GM21619 (cell line): ENCODE measurements around the gene CFAP77.

Experiments used
- ATAC-seq: cut with Tn5 transposase; IDR thresholded peaks from one replicate; pipeline ENCODE4 v1.9.1; 2021; ENCODE audit not compliant: unreplicated experiment

The CFAP77 gene

DNA sequence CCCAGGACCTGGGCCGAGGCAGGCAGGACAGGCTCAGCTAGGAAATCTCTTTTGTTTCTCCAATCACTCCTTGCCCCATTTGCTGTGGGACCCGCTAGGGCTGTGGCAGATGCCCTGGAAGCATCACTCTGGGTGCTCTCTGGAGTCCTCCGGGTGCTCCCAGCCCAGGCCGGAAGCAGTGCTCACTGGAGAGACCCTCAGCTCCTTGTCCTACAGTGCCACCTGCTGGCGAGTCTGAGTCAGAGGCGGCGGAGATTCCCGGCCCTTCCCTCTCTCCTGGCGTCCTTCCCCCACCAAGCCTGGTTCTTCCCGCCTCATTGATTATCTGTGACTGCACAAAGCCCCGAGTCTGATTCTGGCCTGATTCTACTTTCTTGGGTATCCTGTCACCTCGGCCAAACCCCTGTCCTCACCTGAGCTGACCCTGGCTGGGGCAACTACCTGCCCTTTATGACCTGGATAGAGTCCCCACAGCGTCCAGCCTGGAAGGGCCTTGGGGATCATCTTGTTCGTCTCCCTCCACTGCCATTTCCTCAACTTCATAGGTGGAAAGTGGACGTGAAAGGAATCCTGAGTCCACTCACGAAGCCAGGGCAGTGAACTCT, 165.1 kb downstream of the CFAP77 start:
- ATAC-seq = no peak

DNA sequence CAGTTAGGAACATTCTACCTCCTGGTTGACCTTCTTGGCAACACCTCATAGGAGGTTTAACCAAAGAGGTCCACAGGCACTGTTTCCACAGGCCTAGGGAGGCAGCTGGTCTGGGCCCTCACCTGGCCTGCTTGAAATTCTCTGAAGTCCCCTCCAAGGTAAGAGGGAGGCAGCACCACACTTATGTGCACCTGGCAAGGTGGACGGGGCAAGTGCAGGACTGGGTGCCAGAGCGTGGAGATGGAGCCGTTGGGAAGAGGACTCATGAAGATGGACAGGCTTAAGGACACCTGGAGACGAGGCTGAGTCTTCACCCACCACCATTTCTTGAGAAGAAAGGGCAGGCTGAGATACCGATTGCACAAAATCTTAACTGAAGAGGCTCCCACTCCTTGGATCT, 165.8 kb downstream of the CFAP77 start:
- ATAC-seq = no peak

DNA sequence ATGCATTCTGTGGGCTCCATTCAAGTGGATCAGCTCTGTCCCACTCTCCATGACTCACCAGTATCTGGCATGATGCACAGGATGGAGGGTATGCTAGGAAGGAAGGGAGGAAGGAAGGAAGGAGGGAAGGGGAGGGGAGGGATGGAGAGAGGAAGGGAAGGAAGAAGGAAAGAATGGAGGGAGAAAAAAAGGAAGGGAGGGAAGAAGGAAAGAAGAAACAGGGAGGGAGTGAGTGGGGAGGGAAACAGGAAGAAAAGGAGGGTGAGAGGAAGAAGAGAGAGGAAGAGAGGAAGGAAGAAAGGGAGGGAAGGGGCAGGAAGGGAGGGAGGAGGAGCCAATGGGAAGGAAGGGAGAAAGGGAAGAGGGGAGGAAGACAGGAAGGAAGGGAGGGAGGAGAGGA, 167.1 kb downstream of the CFAP77 start:
- no peak for ATAC-seq

DNA sequence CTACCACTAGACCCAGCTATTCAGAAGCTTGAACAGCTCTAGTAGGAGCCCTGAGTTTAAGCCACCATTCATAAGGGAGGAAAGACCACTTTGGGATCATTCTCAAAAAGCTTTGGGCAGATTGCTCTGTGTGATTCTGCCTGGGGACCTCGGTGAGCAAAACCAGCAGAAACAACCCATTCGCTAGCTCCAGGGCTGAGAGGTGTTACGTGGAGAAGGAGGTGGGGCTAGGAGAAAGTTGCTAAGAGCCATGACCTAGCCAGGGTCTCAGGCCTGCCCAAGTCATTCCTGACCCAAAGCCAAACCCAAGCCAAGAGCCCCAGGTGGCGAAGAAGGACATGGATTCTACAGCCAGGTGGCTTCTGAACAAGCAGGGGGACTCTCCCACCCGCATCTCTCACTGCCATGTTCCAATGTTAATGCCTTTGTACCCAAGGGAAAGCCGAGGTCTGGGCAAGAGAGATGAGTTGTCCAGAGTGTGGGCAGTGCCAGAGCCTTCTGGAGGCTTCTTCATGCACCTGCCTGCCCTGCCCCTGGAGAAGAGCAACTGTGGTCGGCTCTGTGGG, 168.4 kb downstream of the CFAP77 start:
- ATAC-seq = no peak

DNA sequence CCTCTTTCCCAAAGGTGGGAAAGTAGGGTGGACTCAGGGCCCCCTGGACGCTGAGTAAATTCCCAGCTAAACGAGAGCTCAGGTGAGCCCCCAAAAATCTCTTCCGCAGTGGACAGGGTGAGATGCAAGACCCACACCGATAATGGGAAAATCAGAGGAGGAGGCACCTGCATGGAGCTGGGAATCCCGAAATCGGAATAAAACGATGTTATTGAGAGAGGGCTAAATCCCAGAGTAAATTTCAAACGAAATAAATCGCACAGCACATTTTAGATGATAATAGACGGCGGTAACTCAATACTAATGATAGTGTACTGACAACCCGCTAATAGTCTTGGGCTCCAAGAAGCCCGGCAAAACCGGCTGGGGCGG, 169.4 kb downstream of the CFAP77 start:
- no peak for ATAC-seq

DNA sequence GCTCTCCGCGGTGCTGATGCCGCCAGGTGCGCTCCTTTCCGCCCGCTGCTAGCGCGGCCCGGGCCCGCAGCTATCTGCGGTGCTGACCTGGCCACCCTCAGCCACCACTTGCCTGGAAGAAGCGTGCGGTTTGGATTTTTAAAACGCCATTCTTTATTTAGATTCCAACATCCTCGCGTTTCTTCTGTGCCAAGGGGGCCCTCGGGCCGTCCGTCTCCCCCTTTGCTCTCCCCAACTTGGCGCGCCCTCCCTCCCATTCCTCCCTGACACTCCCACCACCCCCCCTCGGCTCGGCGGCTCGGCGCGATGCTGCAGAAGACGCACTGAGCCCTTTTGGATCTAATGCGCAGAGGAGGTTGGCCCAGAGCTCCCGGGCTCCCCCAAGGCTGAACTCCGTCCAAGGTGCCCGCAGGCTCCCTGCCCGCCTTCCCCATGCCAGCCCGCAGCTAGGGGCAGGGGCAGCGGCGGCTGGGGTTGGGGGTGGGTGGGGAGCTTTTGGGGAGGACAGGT, 172.3 kb downstream of the CFAP77 start, which contains the start of gene BARHL1:
TSS of gene BARHL1 (plus strand) at position 331 of the 510 bp plus-strand sequence. CDS start 192 bp downstream, outside the sequence.
- ATAC-seq = no peak

DNA sequence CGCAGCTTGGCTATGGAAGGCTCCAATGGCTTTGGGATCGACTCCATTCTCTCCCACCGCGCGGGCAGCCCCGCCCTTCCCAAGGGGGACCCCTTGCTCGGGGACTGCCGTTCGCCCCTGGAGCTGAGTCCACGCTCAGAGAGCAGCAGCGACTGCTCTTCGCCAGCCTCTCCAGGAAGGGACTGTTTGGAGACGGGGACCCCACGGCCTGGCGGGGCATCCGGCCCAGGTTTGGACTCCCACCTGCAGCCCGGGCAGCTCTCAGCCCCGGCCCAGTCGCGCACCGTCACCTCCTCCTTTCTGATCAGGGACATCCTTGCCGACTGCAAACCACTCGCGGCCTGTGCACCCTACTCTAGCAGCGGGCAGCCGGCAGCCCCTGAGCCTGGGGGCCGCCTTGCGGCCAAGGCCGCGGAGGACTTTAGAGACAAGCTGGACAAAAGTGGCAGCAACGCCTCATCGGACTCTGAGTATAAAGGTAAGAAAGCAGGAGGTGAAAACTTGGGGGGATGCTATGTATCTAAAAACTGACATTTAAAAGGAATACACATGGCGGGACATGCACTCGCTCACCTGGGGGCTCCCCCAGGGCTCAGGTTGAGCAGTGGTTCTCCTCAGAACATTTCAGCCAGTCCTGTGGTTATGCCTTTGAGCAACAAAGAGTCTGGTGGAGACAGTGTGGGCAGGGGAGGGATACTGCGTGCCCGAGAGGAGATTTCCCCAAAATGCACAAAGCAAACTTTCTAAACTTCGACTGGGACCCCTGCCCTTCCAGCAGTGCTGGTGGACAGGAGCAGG, 173.0 kb downstream of the CFAP77 start:
- no peak for ATAC-seq

DNA sequence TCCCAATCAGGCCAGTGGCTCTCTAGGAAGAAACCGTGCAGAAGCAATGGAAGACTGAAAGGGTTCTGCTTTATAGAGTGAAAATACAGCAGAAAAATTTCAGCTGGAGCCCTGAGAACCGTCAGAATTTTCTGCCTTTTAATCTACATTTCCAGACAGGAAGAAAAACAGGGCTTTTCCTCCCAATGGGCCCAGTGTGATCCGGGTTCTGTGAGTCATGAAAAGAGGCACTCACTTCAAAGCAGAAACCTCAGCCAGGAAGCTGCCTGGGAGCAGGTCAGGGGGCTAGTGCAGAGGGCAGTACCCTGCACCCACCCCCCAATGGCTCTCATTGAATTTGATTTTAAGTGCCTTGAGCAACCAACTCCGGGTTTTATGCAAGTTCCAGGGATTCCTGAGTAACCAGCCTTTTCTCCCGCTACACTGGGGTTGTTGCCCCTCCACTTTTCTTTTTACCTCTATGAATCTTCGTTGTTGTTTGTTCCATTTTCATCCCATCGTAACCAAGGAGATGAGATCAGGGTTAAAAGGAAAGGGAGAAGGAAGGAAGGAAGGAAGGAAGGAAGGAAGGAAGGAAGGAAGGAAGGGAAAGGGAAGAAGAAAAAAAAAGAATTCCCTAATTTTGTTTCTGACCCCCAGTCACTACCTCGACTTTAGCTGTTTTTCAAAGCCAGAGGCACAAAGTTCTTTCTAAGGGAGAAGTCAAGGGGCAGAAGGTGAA, 173.7 kb downstream of the CFAP77 start:
- ATAC-seq = no peak

DNA sequence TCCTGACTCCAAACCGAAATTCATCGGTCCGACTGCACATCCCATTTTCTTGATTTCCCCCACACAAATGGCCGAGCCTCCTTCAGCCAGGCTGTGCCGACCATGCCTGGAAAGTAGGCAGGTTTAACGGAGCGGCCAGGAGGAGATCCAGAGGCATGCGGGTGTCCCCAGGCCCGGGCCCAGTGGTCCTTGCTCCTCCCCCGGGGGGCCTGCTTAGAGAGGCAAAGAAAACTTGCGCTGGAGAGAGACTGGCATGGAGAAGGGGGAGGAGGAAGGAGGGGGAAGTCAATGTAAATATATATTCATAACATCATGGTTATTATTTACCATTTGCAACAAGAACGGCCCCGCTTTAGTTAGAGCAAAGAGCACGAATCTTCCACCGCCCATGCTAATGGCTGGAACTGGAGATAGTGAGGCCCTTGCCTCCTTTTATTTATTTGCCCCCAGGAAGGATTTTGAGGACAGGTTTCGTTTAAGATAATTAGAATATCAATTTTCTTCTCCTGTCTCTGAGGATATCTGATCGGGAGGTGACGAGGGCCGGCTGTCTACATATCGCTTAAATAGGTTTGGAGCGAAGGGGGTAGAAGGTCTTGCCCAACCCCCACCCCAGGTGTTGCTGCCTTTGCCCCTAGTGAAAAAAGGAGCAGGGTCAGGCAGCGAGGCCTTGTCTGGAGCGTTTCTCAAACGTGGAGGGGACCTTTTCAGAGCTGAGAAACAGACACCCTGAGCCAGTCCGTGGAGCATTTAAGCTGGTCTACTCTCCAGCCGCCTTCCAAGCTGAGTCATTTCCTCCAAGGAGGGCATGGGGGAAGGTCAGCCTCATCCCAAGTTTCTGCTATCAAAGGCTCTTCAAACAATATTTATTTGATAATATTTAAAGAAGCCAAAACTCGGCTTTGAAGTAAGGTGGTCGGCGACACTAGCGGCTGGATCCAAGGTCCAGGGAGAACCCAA, 174.9 kb downstream of the CFAP77 start:
- ATAC-seq = no peak

DNA sequence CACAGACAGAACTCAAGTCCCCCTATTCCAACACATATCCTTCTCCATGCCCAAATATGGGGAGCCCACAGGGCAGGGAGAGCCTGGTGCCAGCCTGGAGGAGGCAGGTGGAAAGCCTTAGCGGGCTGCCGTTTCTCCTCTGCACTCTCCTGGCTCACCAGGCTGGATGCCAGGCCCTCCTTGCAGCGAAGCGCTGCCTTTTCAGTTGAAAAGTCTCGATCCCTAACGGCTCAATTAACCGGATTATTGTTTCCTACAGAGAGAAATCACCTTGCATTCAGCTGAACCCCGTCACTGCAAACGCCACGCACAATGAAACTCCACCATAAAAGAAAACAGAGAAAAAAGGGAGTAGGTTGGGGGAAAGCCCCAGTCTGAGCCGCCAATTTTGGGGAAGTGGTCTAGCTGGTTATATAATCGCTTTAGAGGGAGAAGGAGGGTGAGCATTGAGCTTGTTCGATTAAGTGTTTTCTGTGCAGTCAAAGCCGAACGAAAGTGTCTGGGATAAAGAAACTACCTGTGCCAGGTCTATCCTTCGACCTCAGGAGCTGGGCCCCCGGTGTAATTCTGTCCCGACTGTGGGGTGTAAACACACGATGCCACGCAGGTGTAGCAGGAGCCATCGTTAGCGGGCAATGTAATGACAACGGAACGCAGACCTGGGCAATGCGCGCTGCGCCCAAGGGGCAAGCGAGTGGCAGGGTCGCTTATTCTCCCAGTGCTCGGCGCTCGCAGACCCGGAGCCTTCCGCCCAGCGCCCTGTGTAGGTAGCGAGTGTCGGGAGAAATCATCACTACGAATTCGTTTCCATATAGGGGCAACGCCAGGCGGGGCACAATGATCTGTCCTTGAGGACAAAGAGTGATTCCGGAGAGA, 176.2 kb downstream of the CFAP77 start:
- no peak for ATAC-seq

DNA sequence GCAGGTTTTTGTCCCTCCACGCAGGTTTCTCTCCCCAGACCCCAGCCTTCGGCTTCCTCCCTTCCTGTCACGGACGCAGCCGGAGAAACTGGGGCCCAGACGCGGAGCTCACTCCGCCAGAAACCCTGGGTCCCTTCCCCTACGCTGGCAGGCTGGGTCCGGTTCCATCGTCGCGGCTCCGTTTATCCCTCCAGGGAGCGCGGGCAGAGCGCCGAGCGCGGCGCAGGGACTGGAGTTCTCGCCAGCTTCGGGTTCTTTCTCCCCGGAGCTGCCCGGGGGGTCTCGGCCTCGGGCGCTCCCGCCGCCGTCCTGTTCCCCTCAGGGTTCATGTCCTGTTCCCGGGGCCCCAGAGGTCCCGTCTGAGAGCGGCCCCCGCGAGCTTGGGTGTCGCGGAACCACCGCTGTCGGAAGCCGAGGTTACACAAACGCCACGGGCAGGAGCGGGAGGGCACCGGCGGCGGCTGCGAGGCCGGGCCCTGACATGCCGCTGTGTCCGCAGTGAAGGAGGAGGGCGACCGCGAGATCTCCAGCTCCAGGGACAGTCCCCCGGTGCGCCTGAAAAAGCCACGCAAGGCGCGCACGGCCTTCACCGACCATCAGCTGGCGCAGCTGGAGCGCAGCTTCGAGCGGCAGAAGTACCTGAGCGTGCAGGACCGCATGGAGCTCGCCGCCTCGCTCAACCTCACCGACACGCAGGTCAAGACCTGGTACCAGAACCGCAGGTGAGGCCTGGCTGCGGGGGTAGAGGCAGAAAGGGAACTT, 177.0 kb downstream of the CFAP77 start:
- no peak for ATAC-seq

DNA sequence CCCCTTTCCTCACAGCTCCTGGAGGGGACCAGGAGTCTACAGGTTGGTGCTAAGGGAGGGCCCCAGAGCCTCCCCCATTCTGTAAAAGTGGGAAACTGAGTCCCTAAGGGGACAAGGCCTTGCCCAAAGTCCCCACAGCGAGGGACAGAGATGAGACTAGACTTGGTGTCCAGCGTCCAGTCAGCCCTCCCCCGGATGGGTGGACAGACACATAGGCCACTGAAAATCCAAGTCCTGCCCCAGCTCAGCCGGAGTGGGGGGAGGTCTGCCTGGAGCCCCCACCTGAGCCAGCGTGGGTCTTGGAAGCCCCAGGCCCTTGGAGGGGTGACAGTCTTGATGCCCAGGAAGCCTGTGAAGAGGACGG, 177.6 kb downstream of the CFAP77 start:
- no peak for ATAC-seq

DNA sequence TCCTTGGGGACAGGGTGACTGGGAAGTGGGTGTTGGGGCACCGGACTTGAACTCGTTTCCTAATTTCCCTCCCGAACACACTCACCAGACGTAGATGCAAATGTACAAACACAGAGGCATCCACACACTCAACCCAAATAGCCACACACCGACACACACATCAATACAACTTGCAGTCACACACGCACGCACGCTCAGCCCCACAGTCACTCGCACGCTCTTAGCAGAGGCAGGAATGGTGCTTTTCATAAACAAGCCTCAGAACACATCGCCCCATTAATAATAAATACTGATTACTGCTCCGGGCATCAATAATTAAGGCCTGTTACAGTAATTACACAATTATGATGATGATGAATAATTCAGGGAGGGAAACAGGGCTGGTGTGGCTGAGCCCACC, 178.1 kb downstream of the CFAP77 start:
- ATAC-seq = no peak

DNA sequence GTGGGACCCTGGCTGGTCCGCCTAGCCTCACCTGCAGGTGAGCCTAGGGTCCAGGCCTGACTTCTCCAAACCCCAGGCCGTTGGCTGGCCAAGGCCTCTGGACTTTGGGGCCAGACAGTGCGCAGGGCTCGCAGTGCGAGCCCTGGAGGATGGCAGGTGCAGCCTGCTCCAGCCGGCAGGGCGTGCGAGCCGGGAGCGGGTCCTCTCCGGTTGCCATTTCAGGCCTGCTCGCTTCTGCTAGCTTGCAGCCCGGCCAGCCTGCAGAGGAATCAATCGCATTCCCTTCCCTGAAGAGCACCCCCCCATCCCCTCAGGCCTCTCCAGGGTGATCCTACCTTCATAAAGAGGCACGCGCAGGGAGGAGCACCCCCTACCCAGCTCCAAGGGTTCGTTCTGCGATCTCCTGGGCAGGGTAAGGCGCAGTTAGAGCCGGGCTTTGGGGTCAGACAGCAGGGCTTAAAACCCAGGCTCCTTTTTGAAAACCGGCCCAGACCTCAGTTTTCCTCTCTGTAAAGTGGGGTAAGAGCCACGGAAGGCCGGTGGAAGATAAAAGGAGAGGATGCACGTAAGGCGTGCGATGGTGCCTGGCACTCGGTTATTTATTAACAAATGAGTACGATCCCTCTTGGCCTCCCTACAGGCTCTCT, 178.6 kb downstream of the CFAP77 start:
- ATAC-seq = no peak

DNA sequence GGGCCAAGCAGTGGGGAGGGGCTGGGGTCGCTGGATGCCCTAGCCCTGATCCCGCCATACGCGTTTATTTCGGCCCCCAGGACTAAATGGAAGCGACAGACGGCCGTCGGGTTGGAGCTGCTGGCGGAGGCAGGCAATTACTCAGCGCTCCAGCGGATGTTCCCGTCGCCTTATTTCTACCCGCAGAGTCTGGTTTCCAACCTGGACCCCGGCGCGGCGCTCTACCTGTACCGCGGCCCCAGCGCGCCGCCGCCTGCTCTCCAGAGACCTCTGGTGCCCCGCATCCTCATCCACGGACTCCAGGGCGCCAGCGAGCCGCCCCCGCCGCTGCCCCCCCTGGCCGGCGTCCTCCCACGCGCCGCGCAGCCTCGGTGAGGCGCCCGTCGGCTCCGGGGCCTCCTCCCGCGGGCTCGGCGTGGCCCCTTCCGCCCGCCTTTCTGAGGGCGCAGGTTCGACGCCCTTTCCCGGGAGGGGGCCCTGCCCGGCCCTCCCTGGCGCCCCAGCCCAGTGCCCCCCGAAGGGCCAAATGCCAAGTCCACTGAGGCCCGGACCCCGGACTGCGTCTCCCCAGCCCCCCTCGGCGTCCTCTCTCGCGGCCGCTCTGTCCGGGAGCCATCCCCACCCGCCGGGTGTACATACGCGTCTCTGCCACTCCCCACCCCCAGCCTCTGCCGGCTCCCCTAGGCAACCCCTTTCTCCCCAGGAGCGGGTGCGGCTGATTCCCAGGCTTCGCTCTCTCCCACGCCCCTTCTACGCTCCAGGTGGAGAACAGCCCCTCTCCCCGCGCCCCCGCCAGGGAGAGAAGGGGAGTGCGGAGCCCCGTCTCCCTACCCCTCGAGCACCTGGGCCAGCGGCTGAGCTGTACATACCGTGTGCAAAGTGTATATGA, 179.4 kb downstream of the CFAP77 start:
- ATAC-seq = no peak

DNA sequence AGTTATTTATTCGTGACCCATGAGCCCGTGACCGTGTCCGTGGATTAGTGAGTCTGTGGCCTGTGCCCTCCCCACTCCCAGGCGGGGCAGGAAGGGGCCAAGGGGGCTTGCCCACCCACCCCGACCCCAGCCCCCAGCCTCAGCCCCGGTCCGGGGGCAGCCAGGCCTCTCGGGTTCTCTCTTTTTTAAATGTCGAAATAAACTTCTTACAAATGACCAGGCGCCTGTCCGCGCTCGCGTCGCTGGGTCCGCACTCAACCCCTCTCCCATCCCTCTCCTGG, 180.0 kb downstream of the CFAP77 start:
- ATAC-seq = no peak
